GM12878 (cell line): ENCODE measurements around the gene SH2D5. TPM values are rescaled to one million over a fixed set of nuclear protein-coding genes. Genes with fewer than 3 reads are reported as not detected.

ENCODE experiments used
- FOS ChIP-seq: IDR thresholded peaks from 3 replicates; pipeline ENCODE4 v1.6.1; 2011; ENCODE audit warnings: borderline replicate concordance; ENCODE audit not compliant: insufficient read length; ENCODE audit errors: extremely low read depth
- MEF2B ChIP-seq: fragments of 450-650 bp; IDR thresholded peaks from 2 replicates; pipeline ENCODE4 v1.6.1; 2018; ENCODE audit warnings: mild to moderate bottlenecking, moderate library complexity; ENCODE audit not compliant: partially characterized antibody, poor library complexity, severe bottlenecking
- NFIC ChIP-seq: IDR thresholded peaks from 2 replicates; pipeline ENCODE4 v1.6.1; 2012; ENCODE audit warnings: low read depth, mild to moderate bottlenecking, inconsistent platforms, low read length, moderate library complexity
- polyA plus RNA-seq, 11 experiments: library from polyadenylated mRNA; depleted of rRNA in 4 of 11; unstranded in 6 of 11; stranded (reverse) in 5 of 11; fragments of >200 nt; fragmentation: Nextera tagmentation in 4 of 11; fragmentation: Illumina TruSeq in 1 of 11; extraction: Ambion mirVana in 4 of 11; extraction: Trizol in 1 of 11; gene quantifications; 1 replicate in 1 of 11; 2 replicates in 10 of 11; pipeline versions ENCODE4 v1.2.1 to v1.2.3, GENCODE V29; 2011 to 2016; ENCODE audit warnings: inconsistent platforms in 2 of 11, missing spikeins in 2 of 11, low read depth in 1 of 11
- total RNA-seq, 4 experiments: library from RNA; depleted of rRNA in 3 of 4; stranded (reverse); fragments of >200 nt in 3 of 4; fragmentation: Illumina TruSeq in 1 of 4; extraction: Trizol in 1 of 4; gene quantifications; 2 replicates each; pipeline versions ENCODE4 v1.2.1 to v1.2.3, GENCODE V29; 2013 to 2021
- TF ChIP-seq, protein P1 (sequence below): fragments of 450-650 bp; IDR thresholded peaks from 2 replicates; pipeline ENCODE4 v1.6.1; 2017; ENCODE audit warnings: mild to moderate bottlenecking, moderate library complexity
- TF ChIP-seq, protein P2 (sequence below): fragments of 450-650 bp; conservative IDR thresholded peaks from 2 replicates; pipeline ENCODE4 v1.6.1; 2017; ENCODE audit warnings: mild to moderate bottlenecking, moderate library complexity

SH2D5 gene
- total and polyA plus RNA-seq, 10 of the 15 experiments (the other 5 are each of a cell fraction or from before 2014, with no cell fraction given) = 0.03 to 0.62 (median 0.20) TPM; not detected in 3

DNA sequence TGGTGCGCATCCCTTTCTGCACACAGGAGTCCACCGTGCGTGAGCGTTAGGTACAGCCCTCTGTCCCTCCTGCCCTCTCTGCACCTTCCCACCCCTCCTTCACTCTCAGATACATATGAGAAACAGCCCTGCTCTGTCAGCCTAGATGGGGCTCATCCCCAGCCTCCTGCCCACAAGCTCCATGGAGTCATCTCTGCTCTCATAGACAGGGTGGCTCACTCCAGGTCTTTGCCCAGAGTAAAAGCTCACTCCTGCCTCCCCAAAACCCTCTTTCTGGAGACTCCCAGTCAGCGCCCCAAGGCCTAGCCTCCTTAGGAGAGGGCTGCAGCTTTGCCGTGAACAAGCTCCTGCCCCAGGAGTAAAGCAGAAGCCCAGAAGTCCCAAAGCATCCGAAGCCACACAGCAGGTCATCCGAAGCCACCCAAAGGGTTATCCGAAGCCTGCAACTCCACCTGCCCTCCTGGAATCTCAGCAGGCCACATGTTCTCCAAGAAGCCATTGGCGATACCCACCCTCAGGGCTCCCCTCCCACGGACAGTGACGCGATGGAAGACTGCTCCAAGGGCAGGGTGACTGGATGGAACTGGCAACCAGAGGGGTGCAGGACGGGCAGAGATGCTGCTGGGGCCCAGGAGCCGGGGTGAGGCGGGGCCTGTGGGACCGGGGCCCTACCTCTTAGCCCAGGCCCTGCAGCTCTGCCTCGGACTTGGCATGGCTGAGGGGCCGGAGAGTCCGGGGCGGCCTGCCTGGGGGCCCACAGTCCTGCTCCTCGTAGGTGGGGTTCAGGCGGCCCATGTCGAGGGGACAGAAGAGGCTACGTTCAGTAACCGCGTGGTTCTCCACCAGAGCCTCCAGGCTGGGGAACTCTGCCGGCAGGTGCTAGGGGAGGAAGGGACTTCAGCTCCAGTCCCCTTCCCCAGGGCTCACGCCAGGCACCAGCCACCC is 11.1 kb downstream of the SH2D5 start (continued):
- TF ChIP-seq, protein P1, sequence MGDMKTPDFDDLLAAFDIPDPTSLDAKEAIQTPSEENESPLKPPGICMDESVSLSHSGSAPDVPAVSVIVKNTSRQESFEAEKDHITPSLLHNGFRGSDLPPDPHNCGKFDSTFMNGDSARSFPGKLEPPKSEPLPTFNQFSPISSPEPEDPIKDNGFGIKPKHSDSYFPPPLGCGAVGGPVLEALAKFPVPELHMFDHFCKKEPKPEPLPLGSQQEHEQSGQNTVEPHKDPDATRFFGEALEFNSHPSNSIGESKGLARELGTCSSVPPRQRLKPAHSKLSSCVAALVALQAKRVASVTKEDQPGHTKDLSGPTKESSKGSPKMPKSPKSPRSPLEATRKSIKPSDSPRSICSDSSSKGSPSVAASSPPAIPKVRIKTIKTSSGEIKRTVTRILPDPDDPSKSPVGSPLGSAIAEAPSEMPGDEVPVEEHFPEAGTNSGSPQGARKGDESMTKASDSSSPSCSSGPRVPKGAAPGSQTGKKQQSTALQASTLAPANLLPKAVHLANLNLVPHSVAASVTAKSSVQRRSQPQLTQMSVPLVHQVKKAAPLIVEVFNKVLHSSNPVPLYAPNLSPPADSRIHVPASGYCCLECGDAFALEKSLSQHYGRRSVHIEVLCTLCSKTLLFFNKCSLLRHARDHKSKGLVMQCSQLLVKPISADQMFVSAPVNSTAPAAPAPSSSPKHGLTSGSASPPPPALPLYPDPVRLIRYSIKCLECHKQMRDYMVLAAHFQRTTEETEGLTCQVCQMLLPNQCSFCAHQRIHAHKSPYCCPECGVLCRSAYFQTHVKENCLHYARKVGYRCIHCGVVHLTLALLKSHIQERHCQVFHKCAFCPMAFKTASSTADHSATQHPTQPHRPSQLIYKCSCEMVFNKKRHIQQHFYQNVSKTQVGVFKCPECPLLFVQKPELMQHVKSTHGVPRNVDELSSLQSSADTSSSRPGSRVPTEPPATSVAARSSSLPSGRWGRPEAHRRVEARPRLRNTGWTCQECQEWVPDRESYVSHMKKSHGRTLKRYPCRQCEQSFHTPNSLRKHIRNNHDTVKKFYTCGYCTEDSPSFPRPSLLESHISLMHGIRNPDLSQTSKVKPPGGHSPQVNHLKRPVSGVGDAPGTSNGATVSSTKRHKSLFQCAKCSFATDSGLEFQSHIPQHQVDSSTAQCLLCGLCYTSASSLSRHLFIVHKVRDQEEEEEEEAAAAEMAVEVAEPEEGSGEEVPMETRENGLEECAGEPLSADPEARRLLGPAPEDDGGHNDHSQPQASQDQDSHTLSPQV = no peak
- TF ChIP-seq MEF2B (no peak), NFIC (no peak), FOS (no peak)
- TF ChIP-seq, protein P2, sequence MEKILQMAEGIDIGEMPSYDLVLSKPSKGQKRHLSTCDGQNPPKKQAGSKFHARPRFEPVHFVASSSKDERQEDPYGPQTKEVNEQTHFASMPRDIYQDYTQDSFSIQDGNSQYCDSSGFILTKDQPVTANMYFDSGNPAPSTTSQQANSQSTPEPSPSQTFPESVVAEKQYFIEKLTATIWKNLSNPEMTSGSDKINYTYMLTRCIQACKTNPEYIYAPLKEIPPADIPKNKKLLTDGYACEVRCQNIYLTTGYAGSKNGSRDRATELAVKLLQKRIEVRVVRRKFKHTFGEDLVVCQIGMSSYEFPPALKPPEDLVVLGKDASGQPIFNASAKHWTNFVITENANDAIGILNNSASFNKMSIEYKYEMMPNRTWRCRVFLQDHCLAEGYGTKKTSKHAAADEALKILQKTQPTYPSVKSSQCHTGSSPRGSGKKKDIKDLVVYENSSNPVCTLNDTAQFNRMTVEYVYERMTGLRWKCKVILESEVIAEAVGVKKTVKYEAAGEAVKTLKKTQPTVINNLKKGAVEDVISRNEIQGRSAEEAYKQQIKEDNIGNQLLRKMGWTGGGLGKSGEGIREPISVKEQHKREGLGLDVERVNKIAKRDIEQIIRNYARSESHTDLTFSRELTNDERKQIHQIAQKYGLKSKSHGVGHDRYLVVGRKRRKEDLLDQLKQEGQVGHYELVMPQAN = no peak
